HepG2 (cell line): ENCODE results near the gene ATPAF1. TPM values are rescaled to one million over a fixed set of nuclear protein-coding genes. Genes with fewer than 3 reads are reported as not detected.

ENCODE experiments used
- ATAC-seq: fragments of 200-7000 bp; cut with Tn5 transposase; 3 replicates; pipeline ENCODE4 v1.9.1; 2020; ENCODE audit warnings: mild to moderate bottlenecking, moderate library complexity
- BruUV-seq: library from RNA; stranded (reverse); fragments of 400-500 nt; replicated peaks from 2 replicates; lab custom pipeline; 2021; lab: Mats Ljungman, UMichigan
- CTCF ChIA-PET: fragments of 300-600 bp; formaldehyde crosslinking; extraction: SDS; loops from one replicate; lab custom pipeline; 2021; ENCODE audit warnings: low total read pairs, inconsistent platforms, low intra/inter-chr PET ratio; lab: Yijun Ruan, JAX
- POLR2A ChIA-PET: fragments of 350-600 bp; sonication (Branson Sonifier 250); formaldehyde crosslinking; loops from one replicate; lab custom pipeline; 2020; ENCODE audit warnings: antibody characterized with exemption, inconsistent platforms; lab: Yijun Ruan, JAX
- DNase-seq: peaks from one replicate; pipeline ENCODE4 v3.0.0-alpha.2; 2015; ENCODE audit warnings: low spot score
- FAIRE-seq: peaks from 3 replicates; lab custom pipeline; 2011; peaks lifted over from hg19 to GRCh38; lab: Jason Lieb, UNC
- H2AFZ ChIP-seq: one replicate; pipeline ENCODE4 v1.6.1; 2011; ENCODE audit warnings: low read length, inconsistent platforms
- H3K27ac ChIP-seq: fragments of 300-600 bp; 3 replicates; pipeline ENCODE4 v1.8.0; 2011; ENCODE audit warnings: mixed run types, mild to moderate bottlenecking, mixed read lengths, low read length, inconsistent platforms; ENCODE audit not compliant: insufficient read depth; ENCODE audit errors: extremely low read length
- H3K27me3 ChIP-seq, 2 experiments: fragments of 200-600 bp in 1 of 2; 2 replicates in 1 of 2; 3 replicates in 1 of 2; pipeline versions ENCODE4 v1.6.0 to v1.8.0; 2011; ENCODE audit warnings: low read length in 2 of 2, mild to moderate bottlenecking in 2 of 2, moderate library complexity in 2 of 2, inconsistent platforms in 1 of 2; ENCODE audit not compliant: insufficient read depth in 2 of 2, control insufficient read depth in 1 of 2
- H3K36me3 ChIP-seq, 2 experiments: fragments of 200-600 bp in 1 of 2; replicated peaks in 1 of 2; 2 replicates in 1 of 2; 3 replicates in 1 of 2; pipeline versions ENCODE4 v1.5.1 to v1.8.0; 2011; ENCODE audit warnings: low read length in 2 of 2, inconsistent platforms in 1 of 2; ENCODE audit not compliant: insufficient read depth in 2 of 2, control insufficient read depth in 1 of 2
- H3K4me1 ChIP-seq: 2 replicates; pipeline ENCODE4 v1.5.1; 2012; ENCODE audit warnings: low read length, inconsistent platforms; ENCODE audit not compliant: insufficient read depth
- H3K4me2 ChIP-seq: 2 replicates; pipeline ENCODE4 v1.6.0; 2011; ENCODE audit warnings: low read depth, low read length, inconsistent platforms
- H3K4me3 ChIP-seq, 3 experiments: fragments of 200-600 bp in 1 of 3; sonication (generic), shearing (Covaris generic) in 1 of 3; replicated peaks in 1 of 3; 2 replicates each; pipeline ENCODE4 v1.5.1; 2011 to 2016; ENCODE audit warnings: low read length in 3 of 3, inconsistent platforms in 2 of 3, low read depth in 2 of 3, mild to moderate bottlenecking in 2 of 3, control low read depth in 1 of 3, mixed read lengths in 1 of 3; ENCODE audit not compliant: insufficient read depth in 1 of 3
- H3K79me2 ChIP-seq: one replicate; pipeline ENCODE4 v1.6.1; 2011; ENCODE audit warnings: low read length, inconsistent platforms; ENCODE audit not compliant: insufficient read depth
- H3K9ac ChIP-seq: 2 replicates; pipeline ENCODE4 v1.6.0; 2011; ENCODE audit warnings: mild to moderate bottlenecking, low read depth, low read length, inconsistent platforms; ENCODE audit not compliant: insufficient read depth
- H3K9me3 ChIP-seq: 2 replicates; pipeline ENCODE4 v1.5.1; 2012; ENCODE audit warnings: mild to moderate bottlenecking, low read length
- H4K20me1 ChIP-seq: 2 replicates; pipeline ENCODE4 v1.6.0; 2011; ENCODE audit warnings: inconsistent platforms, mild to moderate bottlenecking, low read length, moderate library complexity; ENCODE audit not compliant: insufficient read depth
- GABPA ChIP-seq, 2 experiments: IDR thresholded peaks; 2 replicates each; pipeline ENCODE4 v1.6.1; 2011 to 2016; ENCODE audit warnings: low read depth in 2 of 2, low read length in 1 of 2, missing biosample characterization in 1 of 2, missing genetic modification characterization in 1 of 2
- GPN1 ChIP-seq: sonication (generic); formaldehyde crosslinking; IDR thresholded peaks from 2 replicates; pipeline ENCODE4 v1.5.1; 2020; ENCODE audit warnings: missing genetic modification reagents, borderline replicate concordance
- GZF1 ChIP-seq: sonication (generic); formaldehyde crosslinking; IDR thresholded peaks from 2 replicates; pipeline ENCODE4 v1.5.1; 2020; ENCODE audit warnings: mild to moderate bottlenecking, missing genetic modification reagents
- MIER3 ChIP-seq: IDR thresholded peaks from 2 replicates; pipeline ENCODE4 v1.6.1; 2016; ENCODE audit warnings: missing compliant biosample characterization, borderline replicate concordance
- MIXL1 ChIP-seq: IDR thresholded peaks from 2 replicates; pipeline ENCODE4 v1.6.1; 2016
- NR3C1 ChIP-seq: sonication (generic); formaldehyde crosslinking; IDR thresholded peaks from 2 replicates; pipeline ENCODE4 v1.4.0; 2020; ENCODE audit warnings: missing genetic modification reagents
- RBM22 ChIP-seq: fragments of 200-400 bp; formaldehyde crosslinking; optimal IDR thresholded peaks from 2 replicates; pipeline ENCODE3; 2017; ENCODE audit warnings: mild to moderate bottlenecking, low read length, moderate library complexity
- TAF1 ChIP-seq: sonication (generic); formaldehyde crosslinking; IDR thresholded peaks from 2 replicates; pipeline ENCODE4 v1.4.0; 2020; ENCODE audit warnings: missing genetic modification reagents
- XRCC5 ChIP-seq: fragments of 200-400 bp; formaldehyde crosslinking; optimal IDR thresholded peaks from 2 replicates; pipeline ENCODE3; 2017; ENCODE audit warnings: mild to moderate bottlenecking, low read length
- YEATS4 ChIP-seq: sonication (generic); formaldehyde crosslinking; IDR thresholded peaks from 2 replicates; pipeline ENCODE4 v1.4.0; 2020; ENCODE audit warnings: missing genetic modification reagents, borderline replicate concordance
- ZBTB1 ChIP-seq: sonication (generic); formaldehyde crosslinking; IDR thresholded peaks from 2 replicates; pipeline ENCODE4 v1.4.0; 2020; ENCODE audit warnings: missing genetic modification reagents, borderline replicate concordance
- ZBTB40 ChIP-seq, 2 experiments: fragments of 450-650 bp in 1 of 2; sonication (generic) in 1 of 2; formaldehyde crosslinking in 1 of 2; IDR thresholded peaks; 2 replicates each; pipeline versions ENCODE4 v1.6.1 to v1.8.0; 2016 to 2022; ENCODE audit warnings: antibody characterized with exemption in 1 of 2, mild to moderate bottlenecking in 1 of 2, missing genetic modification reagents in 1 of 2
- ZNF33A ChIP-seq: sonication (generic); formaldehyde crosslinking; IDR thresholded peaks from 2 replicates; pipeline ENCODE4 v1.5.1; 2020; ENCODE audit warnings: missing genetic modification reagents, mild to moderate bottlenecking, moderate library complexity, borderline replicate concordance
- in situ Hi-C: cut with HindIII; loops from 2 replicates; pipeline ENCODE4 v1.10.0; 2017; ENCODE audit warnings: low pct_unique_long_range_greater_than_20kb; ENCODE audit not compliant: extremely low pct_ligation_motif_present
- intact Hi-C: fragments of 100-400 bp; cut with micrococcal nuclease; formaldehyde crosslinking; loops from one replicate; pipeline ENCODE4 v1.10.0; 2022; ENCODE audit not compliant: unreplicated experiment
- polyA plus RNA-seq, 8 experiments: library from polyadenylated mRNA; depleted of rRNA in 3 of 8; stranded (reverse) in 7 of 8; unstranded in 1 of 8; fragments of >200 nt; fragmentation: Illumina TruSeq in 4 of 8; extraction: Trizol in 4 of 8; gene quantifications; 2 replicates each; pipeline versions ENCODE4 v1.2.1 to v1.2.3, GENCODE V29; 2011 to 2016; ENCODE audit warnings: low read depth in 4 of 8, missing spikeins in 1 of 8, mixed read lengths in 1 of 8; ENCODE audit not compliant: insufficient read depth in 1 of 8
- total RNA-seq, 5 experiments: library from RNA; depleted of rRNA; stranded (reverse); fragments of >200 nt; fragmentation: Illumina TruSeq; extraction: Trizol; gene quantifications; 2 replicates each; pipeline ENCODE4 v1.2.3, GENCODE V29; 2016; ENCODE audit warnings: low read depth in 1 of 5

Gene ATPAF1
- total and polyA plus RNA-seq, 2 of the 13 experiments (the other 11 are each of a cell fraction or from before 2014, with no cell fraction given) = 66.6 to 76.7 TPM

DNA sequence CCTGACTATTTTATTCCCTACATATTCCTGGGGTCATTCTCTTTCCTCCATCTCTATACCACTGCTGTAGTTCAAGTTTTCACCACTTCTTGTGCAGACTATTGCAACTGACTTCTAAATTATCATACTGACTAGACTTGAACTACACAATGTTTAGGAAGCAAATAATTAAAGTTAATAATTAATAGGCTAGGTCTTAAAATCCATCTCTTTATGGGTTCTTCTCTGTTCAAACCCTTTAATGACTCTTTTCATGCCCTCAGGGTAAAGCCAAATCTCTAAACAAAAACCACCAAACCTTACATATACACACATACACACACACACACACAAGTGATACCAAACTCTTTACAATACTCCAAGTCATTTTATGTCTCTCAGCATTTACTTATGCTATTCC, 29.2 kb downstream of the ATPAF1 start:
- ChIA-PET CTCF (no interaction called here), POLR2A (no interaction called here)
- Histone ChIP-seq H3K4me1 (peaks cover 24% of the 10 kb centered on the region), H3K79me2 (no peaks in the 10 kb centered on the region), H3K9me3 (no peaks in the 10 kb centered on the region), H3K27me3 (no peaks in the 10 kb centered on the region), H3K4me2 (no peak overlapping the region), H2AFZ (no peak overlapping the region), H3K4me3 (no peak overlapping the region), H3K9ac (no peak overlapping the region), H3K27ac (no peak overlapping the region), H3K36me3 (peaks cover 2 to 15% of the 10 kb centered on the region in 2 experiments; a peak in 4 of 5 replicates), H4K20me1 (no peaks in the 10 kb centered on the region)
- no peak for FAIRE-seq
- intact Hi-C loops = no loop called here
- no peak for DNase-seq
- BruUV-seq = no TSS peak
- in situ Hi-C loops = no loop called here
- peak; percentile 70 for ATAC-seq
- TF ChIP-seq GZF1 (CRISPR knock-in tag) (no peak), MIXL1 (CRISPR knock-in tag) (no peak), ZNF33A (CRISPR knock-in tag) (no peak), MIER3 (CRISPR knock-in tag) (no peak), ZBTB1 (CRISPR knock-in tag) (no peak), GABPA (IDR thresholded peaks at IDR 0.05; ENCODE audit: low read depth, low read length) (no peak), GABPA (CRISPR knock-in tag; IDR thresholded peaks at IDR 0.05; ENCODE audit: low read depth) (no peak), ZBTB40 (IDR thresholded peaks at IDR 0.05) (no peak), ZBTB40 (CRISPR knock-in tag; IDR thresholded peaks at IDR 0.05) (no peak), TAF1 (CRISPR knock-in tag) (no peak), GPN1 (no peak), NR3C1 (CRISPR knock-in tag) (no peak), RBM22 (no peak), YEATS4 (no peak), XRCC5 (no peak)
